ENCODE results near the gene APBB2. TPM values are rescaled to one million over a fixed set of nuclear protein-coding genes. Genes with fewer than 3 reads are reported as not detected.

The APBB2 gene
- total and polyA plus RNA-seq, 2 of the 4 experiments (the other 2 are of a cell fraction), result 47.9 to 75.5 TPM

DNA sequence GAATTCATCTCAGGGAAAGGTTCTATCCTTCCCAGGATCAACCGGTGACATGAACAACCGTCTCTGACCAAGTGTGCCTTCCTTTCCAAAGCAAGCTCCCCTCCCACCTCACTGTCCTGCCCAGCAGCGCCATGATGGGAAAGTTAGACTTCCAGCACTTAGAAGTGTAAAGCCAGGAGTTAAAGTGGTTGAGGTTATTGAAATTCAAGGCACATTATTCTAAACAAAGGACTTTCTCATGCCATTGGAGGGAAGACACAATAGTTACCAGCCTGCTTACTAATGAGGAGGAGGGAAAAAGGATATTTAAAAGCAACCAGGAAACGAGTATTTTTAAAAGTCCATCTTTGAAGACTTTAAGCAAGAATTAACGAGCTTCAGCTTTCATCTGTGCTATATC lies 367.8 kb downstream of the APBB2 start:
- no CpG with 5 or more reads among the region's 5 CpGs for WGBS, 2 experiments (ENCODE audit: extremely low coverage in 2 of 2, insufficient read length in 1 of 2)
- H4K5ac ChIP-seq (ENCODE audit: low read depth, low read length), result no peak overlapping the region
- no peak overlapping the region for H3K4me2 ChIP-seq (ENCODE audit: low read depth, low read length)
- H2AK9ac ChIP-seq (replicated peaks; ENCODE audit: low read depth, low read length, poor library complexity), result no peak overlapping the region
- H3K4ac ChIP-seq (ENCODE audit: low read depth, low read length), result no peak overlapping the region
- BruUV-seq (replicated peaks), result no TSS peak
- H2BK20ac ChIP-seq (ENCODE audit: low read depth, low read length), result no peak overlapping the region
- no peaks in the 10 kb centered on the region for H3K9me3 ChIP-seq (ENCODE audit: control insufficient read depth, insufficient read depth, low read length)
- no peaks in the 10 kb centered on the region for H4K20me1 ChIP-seq (ENCODE audit: insufficient read depth, low read length)
- no peak overlapping the region for H2AFZ ChIP-seq (replicated peaks; ENCODE audit: low read length, poor library complexity)
- H2BK15ac ChIP-seq (ENCODE audit: low read depth, low read length), result no peak overlapping the region
- no peak overlapping the region for H3K14ac ChIP-seq (replicated peaks; ENCODE audit: low read depth, low read length)
- H4K91ac ChIP-seq (ENCODE audit: insufficient read depth, low read depth, low read length), result no peak overlapping the region
- H3K9ac ChIP-seq (ENCODE audit: low read depth, low read length), result no peak overlapping the region
- ATAC-seq (ENCODE audit: low read depth) (no peak), DNase-seq (no peak)
- H3K4me1 ChIP-seq (ENCODE audit: control insufficient read depth, insufficient read depth, low read length), result no peaks in the 10 kb centered on the region
- intact Hi-C loops (cut with micrococcal nuclease) (no loop called here), in situ Hi-C loops (cut with MboI; ENCODE audit: low sequenced_read_pairs) (no loop called here), dilution Hi-C loops (cut with HindIII; ENCODE audit: low sequenced_read_pairs, unreplicated experiment) (no loop called here)
- no peak overlapping the region for H3K23ac ChIP-seq (ENCODE audit: low read depth, low read length)
- H2BK5ac ChIP-seq (ENCODE audit: low read depth, low read length, poor library complexity, severe bottlenecking), result no peak overlapping the region
- no peak overlapping the region for H2BK120ac ChIP-seq (ENCODE audit: low read depth, low read length)
- ChIA-PET POLR2A (ENCODE audit: unreplicated experiment) (interaction anchor here (0.6 to 1.3 kb wide), 2 partner anchors 9 to 795 kb away, joined by 3 to 4 read pairs; no protein-coding TSS in a partner anchor), CTCF (interaction anchor here (0.6 kb wide), 1 partner anchor 10 kb away, joined by 3 read pairs; no protein-coding TSS in a partner anchor)
- H3K36me3 ChIP-seq (ENCODE audit: control insufficient read depth, insufficient read depth, low read length), result no peaks in the 10 kb centered on the region
- peaks cover 3 to 7% of the 10 kb centered on the region in 2 experiments; a peak in 3 of 4 replicates for H3K79me1 ChIP-seq (ENCODE audit: low read depth in 1 of 2, low read length in 2 of 2)
- H3K56ac ChIP-seq (ENCODE audit: extremely low read depth, insufficient read depth, low read length), result no peak overlapping the region
- H3K9me1 ChIP-seq (ENCODE audit: insufficient read depth, low read length), result peaks cover 13% of the 10 kb centered on the region; the same call in 1 of the 2 replicates
- no peak overlapping the region for H2AK5ac ChIP-seq (ENCODE audit: low read depth, low read length)
- H3K27ac ChIP-seq (ENCODE audit: insufficient read depth, low read length), result no peak overlapping the region
- no peak overlapping the region for H4K8ac ChIP-seq (ENCODE audit: low read depth in 2 of 2, low read length in 2 of 2)
- no peak overlapping the region for H3K4me3 ChIP-seq (ENCODE audit: insufficient read depth, low read depth, low read length)
- no peak overlapping the region for H3K18ac ChIP-seq (ENCODE audit: low read depth, low read length)
- TF ChIP-seq MXI1 (IDR thresholded peaks at IDR 0.05; ENCODE audit: borderline replicate concordance, low read depth, low read length) (no peak), BHLHE40 (IDR thresholded peaks at IDR 0.05; ENCODE audit: low read depth, low read length) (no peak), RCOR1 (IDR thresholded peaks at IDR 0.05; ENCODE audit: insufficient replicate concordance, low read length) (no peak), MAZ (IDR thresholded peaks at IDR 0.05; ENCODE audit: borderline replicate concordance, low read depth, low read length) (no peak), RFX5 (IDR thresholded peaks at IDR 0.05; ENCODE audit: low read depth, low read length) (no peak), MAFK (IDR thresholded peaks at IDR 0.05; ENCODE audit: low read depth, low read length) (no peak), SMC3 (IDR thresholded peaks at IDR 0.05; ENCODE audit: low read depth, low read length) (no peak), FOS (IDR thresholded peaks at IDR 0.05; ENCODE audit: low read depth, low read length) (no peak), RAD21 (IDR thresholded peaks at IDR 0.05; ENCODE audit: low read length) (no peak)
- H3K27me3 ChIP-seq (ENCODE audit: control insufficient read depth, insufficient read depth, low read length), result no peaks in the 10 kb centered on the region

All from IMR-90 (cell line).